CD4-positive, alpha-beta T cell (primary cell): ENCODE measurements around the gene MYH15. TPM values are rescaled to one million over a fixed set of nuclear protein-coding genes. Genes with fewer than 3 reads are reported as not detected.

Source experiments
- ATAC-seq: fragments of 200-7000 bp; cut with Tn5 transposase; one replicate; pipeline ENCODE4 v1.10.0; 2022; ENCODE audit warnings: mild to moderate bottlenecking; ENCODE audit not compliant: poor library complexity
- CTCF ChIA-PET: fragments of 350-600 bp; sonication (Branson Sonifier 250); formaldehyde crosslinking; loops from one replicate; lab custom pipeline; 2021; ENCODE audit warnings: antibody characterized with exemption, inconsistent platforms; lab: Charles Lee
- POLR2A ChIA-PET: fragments of 350-600 bp; sonication (Branson Sonifier 250); formaldehyde crosslinking; loops from one replicate; lab custom pipeline; 2021; ENCODE audit warnings: antibody characterized with exemption, inconsistent platforms; lab: Charles Lee
- DNase-seq, 14 experiments: peaks; one replicate each; pipeline ENCODE4 v3.0.0-alpha.2; 2013 to 2020; ENCODE audit warnings: mixed read lengths in 2 of 14
- H3K27ac ChIP-seq, 2 donors: one replicate each; pipeline versions ENCODE4 v1.5.1 to v1.7.0; 2013; ENCODE audit warnings: low read length in 2 of 2, low read depth in 1 of 2, mild to moderate bottlenecking in 1 of 2
- H3K27me3 ChIP-seq, 2 experiments: 1 replicate in 1 of 2; 2 replicates in 1 of 2; pipeline versions ENCODE4 v1.6.1 to v1.7.0; 2013; ENCODE audit warnings: low read length in 2 of 2, control low read depth in 1 of 2, mild to moderate bottlenecking in 1 of 2, moderate library complexity in 1 of 2; ENCODE audit not compliant: insufficient read depth in 2 of 2, control insufficient read depth in 1 of 2
- H3K36me3 ChIP-seq: one replicate; pipeline ENCODE4 v1.6.1; 2013; ENCODE audit warnings: low read length, control low read depth; ENCODE audit not compliant: insufficient read depth
- H3K4me1 ChIP-seq: one replicate; pipeline ENCODE4 v1.6.1; 2013; ENCODE audit warnings: low read length, control low read depth; ENCODE audit not compliant: insufficient read depth
- H3K4me3 ChIP-seq: one replicate; pipeline ENCODE4 v1.5.1; 2013; ENCODE audit warnings: mild to moderate bottlenecking, low read length, moderate library complexity
- H3K9me3 ChIP-seq, 2 experiments: 1 replicate in 1 of 2; 2 replicates in 1 of 2; pipeline versions ENCODE4 v1.6.1 to v1.7.0; 2013; ENCODE audit warnings: low read length in 2 of 2, mild to moderate bottlenecking in 2 of 2, control low read depth in 1 of 2, moderate library complexity in 1 of 2; ENCODE audit not compliant: control insufficient read depth in 1 of 2, insufficient read depth in 1 of 2
- H3K27ac Mint-ChIP-seq: one replicate; pipeline ENCODE4 v1.8.0; 2020; ENCODE audit warnings: mixed read lengths
- H3K27me3 Mint-ChIP-seq: one replicate; pipeline ENCODE4 v1.8.0; 2021; ENCODE audit warnings: mixed read lengths
- H3K36me3 Mint-ChIP-seq: one replicate; pipeline ENCODE4 v1.8.0; 2021; ENCODE audit warnings: low read depth, mixed read lengths
- H3K4me1 Mint-ChIP-seq: one replicate; pipeline ENCODE4 v1.8.0; 2021; ENCODE audit warnings: low read depth, mixed read lengths
- H3K4me3 Mint-ChIP-seq: one replicate; pipeline ENCODE4 v1.8.0; 2020; ENCODE audit warnings: mild to moderate bottlenecking, mixed read lengths
- H3K9me3 Mint-ChIP-seq: one replicate; pipeline ENCODE4 v1.8.0; 2020; ENCODE audit warnings: mixed read lengths
- CTCF ChIP-seq: fragments of 200-600 bp; IDR thresholded peaks from one replicate; pipeline ENCODE4 v1.8.0; 2022; ENCODE audit warnings: antibody characterized with exemption, mild to moderate bottlenecking
- intact Hi-C, 2 experiments: fragments of 100-400 bp; cut with DNase I in 1 of 2; cut with micrococcal nuclease in 1 of 2; formaldehyde crosslinking; loops; one replicate each; pipeline versions ENCODE4 v1.15.1 to v1.9.0; 2023 to 2025; cut with DNase I, micrococcal nuclease
- total RNA-seq, 174 experiments: library from RNA in 2 of 174; stranded (reverse) in 2 of 174; gene quantifications; one replicate each; pipeline ENCODE4 v1.2.3 and lab custom pipeline; 2021 to 2026

MYH15 gene
- total RNA-seq, 2 experiments from 2014 or later: 0.05 to 0.08 TPM

GRCh38 chr3:108487439-108487838 is 23.0 kb downstream of the MYH15 start:
- no peak overlapping the region for H3K4me3 Mint-ChIP-seq
- ATAC-seq: no peak
- DNase-seq: no peak
- no peak overlapping the region for H3K4me3 ChIP-seq
- H3K36me3 ChIP-seq: no peaks in the 10 kb centered on the region
- H3K27ac Mint-ChIP-seq: no peak overlapping the region
- H3K9me3 ChIP-seq: no peaks in the 10 kb centered on the region
- H3K4me1 Mint-ChIP-seq: peaks cover 4% of the 10 kb centered on the region
- H3K27ac ChIP-seq: no peak overlapping the region
- ChIA-PET CTCF (interaction anchor here (1.7 to 4.0 kb wide), 3 partner anchors 10 to 428 kb away, joined by 6 to 16 read pairs (median 14); no protein-coding TSS in a partner anchor), POLR2A (interaction anchor here (1.0 kb wide), 1 partner anchor 59 kb away, joined by 3 read pairs; no protein-coding TSS in a partner anchor)
- no peaks in the 10 kb centered on the region for H3K27me3 ChIP-seq
- no peaks in the 10 kb centered on the region for H3K36me3 Mint-ChIP-seq
- intact Hi-C loops: no loop called here
- TF ChIP-seq CTCF: no peak
- H3K27me3 Mint-ChIP-seq: no peaks in the 10 kb centered on the region
- H3K4me1 ChIP-seq: no peaks in the 10 kb centered on the region
- no peaks in the 10 kb centered on the region for H3K9me3 Mint-ChIP-seq

GRCh38 chr3:108486941-108487340 is 23.5 kb downstream of the MYH15 start:
- ChIA-PET CTCF (interaction anchor here (1.7 to 4.0 kb wide), 3 partner anchors 10 to 428 kb away, joined by 6 to 16 read pairs (median 14); no protein-coding TSS in a partner anchor), POLR2A (interaction anchor here (1.0 kb wide), 1 partner anchor 60 kb away, joined by 3 read pairs; no protein-coding TSS in a partner anchor)
- Mint-ChIP-seq H3K27me3 (no peaks in the 10 kb centered on the region), H3K9me3 (no peaks in the 10 kb centered on the region), H3K4me3 (no peak overlapping the region), H3K4me1 (peaks cover 4% of the 10 kb centered on the region), H3K27ac (no peak overlapping the region), H3K36me3 (no peaks in the 10 kb centered on the region)
- DNase-seq (no peak), ATAC-seq (no peak)
- no peaks in the 10 kb centered on the region for H3K4me1 ChIP-seq
- TF ChIP-seq CTCF: no peak
- H3K9me3 ChIP-seq: no peaks in the 10 kb centered on the region
- intact Hi-C loops: no loop called here
- H3K27me3 ChIP-seq: no peaks in the 10 kb centered on the region
- no peak overlapping the region for H3K27ac ChIP-seq
- H3K4me3 ChIP-seq: no peak overlapping the region
- no peaks in the 10 kb centered on the region for H3K36me3 ChIP-seq

- Histone ChIP-seq H3K9me3 (no peaks in the 10 kb centered on the region), H3K27ac (no peak overlapping the region), H3K4me1 (no peaks in the 10 kb centered on the region), H3K4me3 (no peak overlapping the region), H3K27me3 (no peaks in the 10 kb centered on the region), H3K36me3 (no peaks in the 10 kb centered on the region)
- Mint-ChIP-seq H3K4me1 (peaks cover 4% of the 10 kb centered on the region), H3K4me3 (no peak overlapping the region), H3K27me3 (no peaks in the 10 kb centered on the region), H3K36me3 (no peaks in the 10 kb centered on the region), H3K27ac (no peak overlapping the region), H3K9me3 (no peaks in the 10 kb centered on the region)
- TF ChIP-seq CTCF: no peak
- no peak for ATAC-seq
- ChIA-PET POLR2A (interaction anchor here (1.0 kb wide), 1 partner anchor 60 kb away, joined by 3 read pairs; no protein-coding TSS in a partner anchor), CTCF (interaction anchor here (1.7 to 4.0 kb wide), 3 partner anchors 9 to 429 kb away, joined by 6 to 16 read pairs (median 14); no protein-coding TSS in a partner anchor)
- DNase-seq: no peak
- intact Hi-C loops: no loop called here
These were observed 24.1 kb downstream of the MYH15 start for GRCh38 chr3:108486338-108486737.
